Lower leg skin (tissue), 4 donors: Measurements from ENCODE around the gene TSPAN32. TPM values are rescaled to one million over a fixed set of nuclear protein-coding genes. Genes with fewer than 3 reads are reported as not detected.

Experiments used
- DNase-seq, 2 donors: peaks; one replicate each; pipeline ENCODE4 v3.0.0-alpha.2; 2019; ENCODE audit warnings: low spot score in 2 of 2
- H3K4me3 ChIP-seq: fragments of 200-600 bp; sonication (generic); 2 replicates; pipeline ENCODE4 v1.5.1; 2017; ENCODE audit warnings: mild to moderate bottlenecking, low read depth; ENCODE audit not compliant: poor library complexity, severe bottlenecking
- CTCF ChIP-seq, 3 donors: fragments of 450-650 bp; IDR thresholded peaks; one replicate each; pipeline ENCODE4 v1.5.1; 2016; ENCODE audit warnings: antibody characterized with exemption in 3 of 3, mild to moderate bottlenecking in 3 of 3, moderate library complexity in 2 of 3
- POLR2A ChIP-seq, 2 donors: fragments of 450-650 bp; IDR thresholded peaks; one replicate each; pipeline ENCODE4 v1.6.1; 2016 to 2017; ENCODE audit warnings: antibody characterized with exemption in 2 of 2, mild to moderate bottlenecking in 1 of 2, moderate library complexity in 1 of 2
- WGBS, 2 donors: methylation state at CpG; one replicate each; pipeline ENCODE4 v1.1.5; 2018; 5-methylcytosine and 5-hydroxymethylcytosine counted together
- intact Hi-C: fragments of 100-400 bp; cut with DNase I; formaldehyde crosslinking; loops from one replicate; pipeline ENCODE4 v1.15.0; 2023; ENCODE audit warnings: low total_unique reads
- total RNA-seq, 4 donors: library from RNA; depleted of rRNA; stranded (reverse); fragments of >200 nt; gene quantifications; one replicate each; pipeline ENCODE4 v1.1.0, GENCODE V29; 2016

Gene TSPAN32
- total RNA-seq, 4 donors from 2014 or later, result 0.30 to 2.4 (median 1.5) TPM

GRCh38 chr11:2316169-2316962 is 14.6 kb downstream of the TSPAN32 start:
- TF ChIP-seq POLR2A (IDR thresholded peaks at IDR 0.05) (no peak), CTCF (IDR thresholded peaks at IDR 0.05) (no peak)
- DNase-seq, result peak in 1 of 2 donors; percentile 85
- 89 to 95% methylated on average over 11 to 22 of the region's 23 CpGs for WGBS, 2 donors
- intact Hi-C loops, result no loop called here
- H3K4me3 ChIP-seq, result no peak overlapping the region

GRCh38 chr11:2316963-2317244 is 15.1 kb downstream of the TSPAN32 start:
- intact Hi-C loops, result no loop called here
- peak in 1 of 2 donors; percentile 72 for DNase-seq
- WGBS, 2 donors, result 80 to 83% methylated on average over 3 of the region's 3 CpGs
- no peak for TF ChIP-seq CTCF (IDR thresholded peaks at IDR 0.05)
- TF ChIP-seq POLR2A (IDR thresholded peaks at IDR 0.05), result no peak
- no peak overlapping the region for H3K4me3 ChIP-seq

GRCh38 chr11:2317354-2318050 is 15.7 kb downstream of the TSPAN32 start:
- WGBS, 2 donors, result 92 to 97% methylated on average over 13 to 16 of the region's 17 CpGs
- H3K4me3 ChIP-seq, result no peak overlapping the region
- TF ChIP-seq POLR2A (IDR thresholded peaks at IDR 0.05) (no peak), CTCF (IDR thresholded peaks at IDR 0.05) (no peak)
- intact Hi-C loops, result no loop called here
- DNase-seq, result peak in 1 of 2 donors; percentile 76

- DNase-seq, result peak in 1 of 2 donors; percentile 46
- WGBS, 2 donors, result 94% methylated on average over 4 of the region's 4 CpGs
- intact Hi-C loops, result no loop called here
- TF ChIP-seq POLR2A (IDR thresholded peaks at IDR 0.05) (no peak), CTCF (IDR thresholded peaks at IDR 0.05) (no peak)
- H3K4me3 ChIP-seq, result no peak overlapping the region
Measured at GRCh38 chr11:2318123-2318522, 16.3 kb downstream of the TSPAN32 start.

- 97 to 98% methylated on average over 7 of the region's 7 CpGs for WGBS, 2 donors
- DNase-seq, result peak in 1 of 2 donors; percentile 66
- intact Hi-C loops, result no loop called here
- TF ChIP-seq POLR2A (IDR thresholded peaks at IDR 0.05) (no peak), CTCF (IDR thresholded peaks at IDR 0.05) (no peak)
- H3K4me3 ChIP-seq, result no peak overlapping the region
Measured at GRCh38 chr11:2318707-2319106, 16.9 kb downstream of the TSPAN32 start.
